Activated T-cell treated with anti-CD3 and anti-CD28 coated beads, Interleukin-2, amount 50 U/mL, for 4 hours (primary cell): Measurements from ENCODE around the gene CCDC14. TPM values are rescaled to one million over a fixed set of nuclear protein-coding genes. Genes with fewer than 3 reads are reported as not detected.
"Not testable (repeated sequence)": the region's sequence is repeated elsewhere in the genome, so short reads cannot be mapped to it uniquely, and the experiment has no call there.

Experiments used
- ATAC-seq, 2 donors: fragments of 200-7000 bp; cut with Tn5 transposase; one replicate each; pipeline ENCODE4 v1.10.0; 2021
- DNase-seq: peaks from one replicate; pipeline ENCODE4 v3.0.0-alpha.2; 2020
- H3K27me3 Mint-ChIP-seq: one replicate; pipeline ENCODE4 v1.8.0; 2021; ENCODE audit warnings: low read depth, mixed read lengths
- H3K36me3 Mint-ChIP-seq: one replicate; pipeline ENCODE4 v1.8.0; 2022; ENCODE audit warnings: mixed read lengths; ENCODE audit not compliant: insufficient read depth
- H3K4me1 Mint-ChIP-seq: one replicate; pipeline ENCODE4 v1.8.0; 2021; ENCODE audit warnings: low read depth, mixed read lengths
- H3K4me3 Mint-ChIP-seq: one replicate; pipeline ENCODE4 v1.8.0; 2021; ENCODE audit warnings: mild to moderate bottlenecking, moderate library complexity, mixed read lengths
- H3K9me3 Mint-ChIP-seq: one replicate; pipeline ENCODE4 v1.8.0; 2021; ENCODE audit warnings: mixed read lengths
- total RNA-seq, 3 donors: library from RNA; stranded (reverse); gene quantifications; one replicate each; pipeline ENCODE4 v1.2.1, GENCODE V29; 2021

The CCDC14 gene
- 10 to 100 TPM; 20.0 to 22.6 (median 20.5) TPM for total RNA-seq

GRCh38 chr3:123960781-123961507, at the start of gene CCDC14:
TSS of gene CCDC14 (minus strand) at chr3:123961229. CDS start at chr3:123961173, 56 bp downstream.
- peaks cover 2% of the 10 kb centered on the region for H3K27me3 Mint-ChIP-seq
- no peaks in the 10 kb centered on the region for H3K9me3 Mint-ChIP-seq
- H3K36me3 Mint-ChIP-seq = no peaks in the 10 kb centered on the region
- peaks cover 24% of the 10 kb centered on the region for H3K4me1 Mint-ChIP-seq
- DNase-seq (peak; percentile 60), ATAC-seq (peak; percentile 97 to 98)
- peak within 1 kb of the TSS; percentile 93 for H3K4me3 Mint-ChIP-seq

GRCh38 chr3:124008321-124008720, 47.3 kb upstream of the CCDC14 start:
- not testable (repeated sequence) for DNase-seq, H3K4me3 Mint-ChIP-seq, ATAC-seq, H3K4me1 Mint-ChIP-seq, H3K36me3 Mint-ChIP-seq, H3K9me3 Mint-ChIP-seq
- peaks cover 50% of the 10 kb centered on the region for H3K27me3 Mint-ChIP-seq

- no peak for ATAC-seq
- H3K27me3 Mint-ChIP-seq = peaks cover 50% of the 10 kb centered on the region
Observed at GRCh38 chr3:124007186-124007585, 46.2 kb upstream of the CCDC14 start.

GRCh38 chr3:124002405-124003079, 41.5 kb upstream of the CCDC14 start:
- not testable (repeated sequence) for H3K9me3 Mint-ChIP-seq, DNase-seq, H3K36me3 Mint-ChIP-seq, H3K4me3 Mint-ChIP-seq, H3K4me1 Mint-ChIP-seq, ATAC-seq
- peaks cover 67% of the 10 kb centered on the region for H3K27me3 Mint-ChIP-seq

More at GRCh38 chr3:124007186-124007585, 46.2 kb upstream of the CCDC14 start:
- H3K9me3 Mint-ChIP-seq = no peaks in the 10 kb centered on the region
- H3K4me3 Mint-ChIP-seq = no peak overlapping the region
- DNase-seq = no peak
- H3K4me1 Mint-ChIP-seq = no peaks in the 10 kb centered on the region
- H3K36me3 Mint-ChIP-seq = no peaks in the 10 kb centered on the region

GRCh38 chr3:124001366-124001765, 40.3 kb upstream of the CCDC14 start:
- DNase-seq, ATAC-seq, H3K36me3 Mint-ChIP-seq, H3K4me3 Mint-ChIP-seq, H3K4me1 Mint-ChIP-seq, H3K9me3 Mint-ChIP-seq: not testable (repeated sequence)
- peaks cover 63% of the 10 kb centered on the region for H3K27me3 Mint-ChIP-seq

- Mint-ChIP-seq H3K36me3 (no peaks in the 10 kb centered on the region), H3K4me1 (no peaks in the 10 kb centered on the region), H3K27me3 (peaks cover 37% of the 10 kb centered on the region), H3K4me3 (no peak overlapping the region), H3K9me3 (no peaks in the 10 kb centered on the region)
- ATAC-seq (no peak), DNase-seq (no peak)
Observed at GRCh38 chr3:123997543-123997942, 36.5 kb upstream of the CCDC14 start.

GRCh38 chr3:123993818-123994217, 32.8 kb upstream of the CCDC14 start:
- peaks cover 37% of the 10 kb centered on the region for H3K27me3 Mint-ChIP-seq
- ATAC-seq = no peak
- no peaks in the 10 kb centered on the region for H3K36me3 Mint-ChIP-seq
- DNase-seq = no peak
- no peak overlapping the region for H3K4me3 Mint-ChIP-seq
- H3K4me1 Mint-ChIP-seq = peaks cover 2% of the 10 kb centered on the region
- H3K9me3 Mint-ChIP-seq = no peaks in the 10 kb centered on the region

- not testable (repeated sequence) for DNase-seq, H3K9me3 Mint-ChIP-seq, H3K4me1 Mint-ChIP-seq, H3K36me3 Mint-ChIP-seq
- H3K27me3 Mint-ChIP-seq = peaks cover 45% of the 10 kb centered on the region
- ATAC-seq = peak; percentile 96 to 98
- H3K4me3 Mint-ChIP-seq = peak within 1 kb of the TSS; percentile 33
Observed at GRCh38 chr3:123991730-123992588, 30.9 kb upstream of the CCDC14 start, which contains the start of gene ROPN1. TSS of gene ROPN1 (minus strand) at chr3:123992124. CDS start at chr3:123980481, 11,643 bp downstream.

- DNase-seq (no peak), ATAC-seq (no peak)
- peaks cover 61% of the 10 kb centered on the region for H3K27me3 Mint-ChIP-seq
- no peaks in the 10 kb centered on the region for H3K9me3 Mint-ChIP-seq
- no peaks in the 10 kb centered on the region for H3K36me3 Mint-ChIP-seq
- no peaks in the 10 kb centered on the region for H3K4me1 Mint-ChIP-seq
- no peak overlapping the region for H3K4me3 Mint-ChIP-seq
Observed at GRCh38 chr3:123986427-123986826, 25.4 kb upstream of the CCDC14 start.

- no peak for ATAC-seq
- Mint-ChIP-seq H3K9me3 (no peaks in the 10 kb centered on the region), H3K4me1 (peaks cover 2% of the 10 kb centered on the region), H3K4me3 (no peak overlapping the region), H3K36me3 (no peaks in the 10 kb centered on the region), H3K27me3 (peaks cover 64% of the 10 kb centered on the region)
- no peak for DNase-seq
Observed at GRCh38 chr3:123984957-123985356, 23.9 kb upstream of the CCDC14 start.

- Mint-ChIP-seq H3K4me1 (peaks cover 3% of the 10 kb centered on the region), H3K27me3 (peaks cover 61% of the 10 kb centered on the region), H3K4me3 (no peak overlapping the region), H3K9me3 (no peaks in the 10 kb centered on the region), H3K36me3 (no peaks in the 10 kb centered on the region)
- ATAC-seq (no peak), DNase-seq (no peak)
Observed at GRCh38 chr3:123984350-123984749, 23.3 kb upstream of the CCDC14 start.

- H3K4me1 Mint-ChIP-seq, DNase-seq, H3K36me3 Mint-ChIP-seq, H3K9me3 Mint-ChIP-seq, H3K4me3 Mint-ChIP-seq, ATAC-seq: not testable (repeated sequence)
- peaks cover 40% of the 10 kb centered on the region for H3K27me3 Mint-ChIP-seq
Observed at GRCh38 chr3:123981317-123981716, 20.3 kb upstream of the CCDC14 start.

- DNase-seq (no peak), ATAC-seq (no peak)
- Mint-ChIP-seq H3K27me3 (peaks cover 39% of the 10 kb centered on the region), H3K4me1 (peaks cover 3% of the 10 kb centered on the region), H3K4me3 (no peak overlapping the region), H3K9me3 (no peaks in the 10 kb centered on the region), H3K36me3 (no peaks in the 10 kb centered on the region)
Observed at GRCh38 chr3:123980539-123980938, 19.5 kb upstream of the CCDC14 start.
